ENCODE results near the gene CD4.

Gene CD4

GRCh38 chr12:6809056-6809455 lies 19.7 kb downstream of the CD4 start:
- DNase-seq (ENCODE audit: low spot score) = no peak
- TF ChIP-seq CTCF (IDR thresholded peaks at IDR 0.05; ENCODE audit: borderline replicate concordance, control extremely low read depth, extremely low read depth, insufficient read depth, missing control alignments) = no peak
- in situ Hi-C loops (cut with MboI; ENCODE audit: low sequenced_read_pairs, unreplicated experiment) = no loop called here

- in situ Hi-C loops (cut with MboI; ENCODE audit: low sequenced_read_pairs, unreplicated experiment) = no loop called here
- no peak for DNase-seq (ENCODE audit: low spot score)
- TF ChIP-seq CTCF (IDR thresholded peaks at IDR 0.05; ENCODE audit: borderline replicate concordance, control extremely low read depth, extremely low read depth, insufficient read depth, missing control alignments) = no peak
These were observed 21.4 kb downstream of the CD4 start for GRCh38 chr12:6810758-6811157.

GRCh38 chr12:6813363-6813762 lies 24.0 kb downstream of the CD4 start:
- TF ChIP-seq CTCF (IDR thresholded peaks at IDR 0.05; ENCODE audit: borderline replicate concordance, control extremely low read depth, extremely low read depth, insufficient read depth, missing control alignments) = no peak
- in situ Hi-C loops (cut with MboI; ENCODE audit: low sequenced_read_pairs, unreplicated experiment) = no loop called here
- DNase-seq (ENCODE audit: low spot score) = no peak

- DNase-seq (ENCODE audit: low spot score) = no peak
- in situ Hi-C loops (cut with MboI; ENCODE audit: low sequenced_read_pairs, unreplicated experiment) = loop anchor here (5.0 kb wide), 1 partner anchor 34 kb away; no protein-coding TSS in a partner anchor
- TF ChIP-seq CTCF (IDR thresholded peaks at IDR 0.05; ENCODE audit: borderline replicate concordance, control extremely low read depth, extremely low read depth, insufficient read depth, missing control alignments) = no peak
These were observed 27.3 kb downstream of the CD4 start for GRCh38 chr12:6816598-6816997.

- TF ChIP-seq CTCF (IDR thresholded peaks at IDR 0.05; ENCODE audit: borderline replicate concordance, control extremely low read depth, extremely low read depth, insufficient read depth, missing control alignments) = no peak
- no peak for DNase-seq (ENCODE audit: low spot score)
These were observed 27.8 kb downstream of the CD4 start for GRCh38 chr12:6817098-6817497.

GRCh38 chr12:6817662-6818157 lies 28.4 kb downstream of the CD4 start:
- in situ Hi-C loops (cut with MboI; ENCODE audit: low sequenced_read_pairs, unreplicated experiment) = loop anchor here (5.0 kb wide), 1 partner anchor 35 kb away; no protein-coding TSS in a partner anchor
- TF ChIP-seq CTCF (IDR thresholded peaks at IDR 0.05; ENCODE audit: borderline replicate concordance, control extremely low read depth, extremely low read depth, insufficient read depth, missing control alignments) = no peak
- DNase-seq (ENCODE audit: low spot score) = no peak

More at GRCh38 chr12:6817098-6817497, 27.8 kb downstream of the CD4 start:
- in situ Hi-C loops (cut with MboI; ENCODE audit: low sequenced_read_pairs, unreplicated experiment) = loop anchor here (5.0 kb wide), 1 partner anchor 35 kb away; no protein-coding TSS in a partner anchor

Measured in GM13976 (cell line).